K562 (cell line): ENCODE measurements around the gene HKDC1. TPM values are rescaled to one million over a fixed set of nuclear protein-coding genes. Genes with fewer than 3 reads are reported as not detected.

Source experiments
- FOXA3 ChIP-seq, 2 experiments: fragments of 450-650 bp in 1 of 2; sonication (generic) in 1 of 2; formaldehyde crosslinking; IDR thresholded peaks in 1 of 2; conservative IDR thresholded peaks in 1 of 2; 2 replicates each; pipeline versions ENCODE4 v1.4.0 to v1.8.0; 2020 to 2022; ENCODE audit warnings: mild to moderate bottlenecking in 2 of 2, missing genetic modification reagents in 1 of 2
- GATAD2A ChIP-seq: fragments of 450-650 bp; IDR thresholded peaks from 2 replicates; pipeline ENCODE4 v1.6.1; 2017
- MED1 ChIP-seq: sonication (generic); formaldehyde crosslinking; IDR thresholded peaks from 2 replicates; pipeline ENCODE4 v1.8.1; 2023; ENCODE audit warnings: missing genetic modification reagents, borderline replicate concordance
- MXI1 ChIP-seq: IDR thresholded peaks from 2 replicates; pipeline ENCODE4 v1.6.1; 2011; ENCODE audit warnings: low read depth, mild to moderate bottlenecking, improper control_type of control experiment, low read length
- NONO ChIP-seq, 2 experiments: fragments of 200-400 bp in 1 of 2; fragments of 450-650 bp in 1 of 2; formaldehyde crosslinking in 1 of 2; IDR thresholded peaks; 2 replicates each; pipeline ENCODE4 v1.6.1; 2017; ENCODE audit warnings: low read depth in 2 of 2, mild to moderate bottlenecking in 2 of 2, moderate library complexity in 2 of 2, low read length in 1 of 2
- PHTF2 ChIP-seq: fragments of 250-450 bp; sonication (Bioruptor Pico); IDR thresholded peaks from 2 replicates; pipeline ENCODE4 v1.5.0; 2021; ENCODE audit warnings: mild to moderate bottlenecking
- RAD51 ChIP-seq: fragments of 450-650 bp; IDR thresholded peaks from 2 replicates; pipeline ENCODE4 v1.7.1; 2016; ENCODE audit warnings: low read depth, mild to moderate bottlenecking, borderline replicate concordance
- SPI1 ChIP-seq: IDR thresholded peaks from 2 replicates; pipeline ENCODE4 v1.6.1; 2011; ENCODE audit warnings: low read depth, low read length, control low read depth, borderline replicate concordance
- TEAD4 ChIP-seq, 2 experiments: sonication (generic) in 1 of 2; formaldehyde crosslinking in 1 of 2; IDR thresholded peaks; 2 replicates each; pipeline versions ENCODE4 v1.6.1 to v1.8.0; 2012 to 2022; ENCODE audit warnings: borderline replicate concordance in 1 of 2, inconsistent platforms in 1 of 2, low read length in 1 of 2, mild to moderate bottlenecking in 1 of 2, missing genetic modification reagents in 1 of 2
- XRCC5 ChIP-seq: fragments of 200-400 bp; formaldehyde crosslinking; IDR thresholded peaks from 2 replicates; pipeline ENCODE4 v1.6.1; 2017; ENCODE audit warnings: low read depth, mild to moderate bottlenecking, low read length
- ZNF12 ChIP-seq: sonication (generic); formaldehyde crosslinking; IDR thresholded peaks from 2 replicates; pipeline ENCODE4 v1.4.0; 2020; ENCODE audit warnings: mild to moderate bottlenecking, missing genetic modification reagents
- ZNF239 ChIP-seq: fragments of 250-450 bp; sonication (Bioruptor Pico); IDR thresholded peaks from 2 replicates; pipeline ENCODE4 v1.4.0; 2020; ENCODE audit warnings: mild to moderate bottlenecking
- ZNF57 ChIP-seq: fragments of 450-650 bp; formaldehyde crosslinking; IDR thresholded peaks from 2 replicates; pipeline ENCODE4 v1.4.0; 2020; ENCODE audit warnings: mild to moderate bottlenecking, moderate library complexity
- polyA plus RNA-seq, 8 experiments: library from polyadenylated mRNA; depleted of rRNA in 4 of 8; stranded (reverse) in 5 of 8; unstranded in 3 of 8; fragments of >200 nt; fragmentation: Nextera tagmentation in 2 of 8; fragmentation: Illumina TruSeq in 1 of 8; extraction: Ambion mirVana in 2 of 8; extraction: Trizol in 1 of 8; gene quantifications; 2 replicates each; pipeline versions ENCODE4 v1.2.1 to v1.2.3, GENCODE V29; 2011 to 2014; ENCODE audit warnings: inconsistent platforms in 1 of 8, missing spikeins in 1 of 8
- total RNA-seq, 7 experiments: library from RNA; depleted of rRNA in 6 of 7; stranded (reverse); fragments of >200 nt in 6 of 7; fragmentation: Illumina TruSeq in 2 of 7; extraction: Trizol in 2 of 7; gene quantifications; 2 replicates each; pipeline versions ENCODE4 v1.2.1 to v1.2.3, GENCODE V29; 2011 to 2021; ENCODE audit warnings: low replicate concordance in 1 of 7
- TF ChIP-seq, protein P1 (sequence below), 2 experiments: IDR thresholded peaks; 2 replicates each; pipeline ENCODE4 v1.6.1; 2011; ENCODE audit warnings: borderline replicate concordance in 1 of 2, control low read depth in 1 of 2, low read depth in 1 of 2, low read length in 1 of 2, mild to moderate bottlenecking in 1 of 2, mixed read lengths in 1 of 2, moderate library complexity in 1 of 2; ENCODE audit not compliant: insufficient read depth in 1 of 2, insufficient read length in 1 of 2, poor library complexity in 1 of 2, severe bottlenecking in 1 of 2; ENCODE audit errors: extremely low read depth in 1 of 2
- TF ChIP-seq, protein P2 (sequence below): fragments of 450-650 bp; conservative IDR thresholded peaks from 2 replicates; pipeline ENCODE4 v1.6.1; 2016; ENCODE audit warnings: missing genetic modification characterization, low read depth, mild to moderate bottlenecking, missing compliant biosample characterization, moderate library complexity
- TF ChIP-seq, protein P3 (sequence below): fragments of 200-800 bp; sonication (Bioruptor generic); IDR thresholded peaks from 2 replicates; pipeline ENCODE4 v1.6.1; 2017; ENCODE audit warnings: missing genetic modification characterization, missing compliant biosample characterization
- TF ChIP-seq, protein P4 (sequence below): fragments of 450-650 bp; IDR thresholded peaks from 2 replicates; pipeline ENCODE4 v1.6.1; 2018; ENCODE audit not compliant: partially characterized antibody

HKDC1 gene
- total and polyA plus RNA-seq, 9 of the 15 experiments (the other 6 are each of a cell fraction or from before 2014, with no cell fraction given): 0.04 to 0.22 (median 0.11) TPM; not detected in 5

DNA sequence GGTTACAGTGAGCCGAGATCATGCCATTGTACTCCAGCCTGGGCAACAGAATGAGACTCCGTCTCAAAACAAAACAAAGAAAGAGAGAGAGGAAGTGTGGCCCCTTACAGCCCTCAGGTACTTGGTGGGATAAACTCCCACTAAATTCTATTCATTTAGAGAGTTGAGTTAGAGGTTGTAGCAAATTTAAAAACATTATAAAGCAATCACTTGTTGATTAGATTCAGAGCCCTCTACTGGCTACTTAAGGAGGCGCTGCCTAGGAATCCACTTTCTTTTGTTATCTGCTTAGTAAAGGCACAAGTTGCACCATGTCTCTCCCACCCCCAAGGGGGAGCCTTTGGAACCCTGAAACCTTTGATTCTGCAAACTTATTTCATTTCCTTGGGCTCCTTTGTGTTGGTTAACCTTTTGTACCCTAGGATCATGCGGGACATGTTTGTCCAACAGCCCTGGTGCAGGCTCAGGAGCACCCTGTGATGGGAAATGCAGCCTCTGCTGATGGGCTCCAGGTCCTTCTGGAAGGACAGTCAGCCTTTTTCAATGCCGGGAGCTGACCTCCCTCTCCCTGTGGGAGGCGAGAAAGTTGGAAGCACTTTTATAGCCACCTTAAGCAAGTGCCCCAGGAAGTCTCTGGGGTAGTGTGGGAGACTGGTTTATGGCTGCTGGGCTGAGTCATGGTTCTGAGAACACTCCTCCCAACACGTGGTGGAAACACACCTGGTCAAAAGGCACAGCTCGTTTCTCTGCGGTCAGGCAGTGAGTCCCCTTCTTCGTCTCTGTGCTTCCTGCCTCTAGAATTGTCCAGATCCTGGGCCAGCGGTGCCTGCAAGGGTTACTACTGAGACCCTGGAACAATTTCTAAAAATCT is 2.3 kb downstream of the HKDC1 start (continued):
- TF ChIP-seq, protein P1, sequence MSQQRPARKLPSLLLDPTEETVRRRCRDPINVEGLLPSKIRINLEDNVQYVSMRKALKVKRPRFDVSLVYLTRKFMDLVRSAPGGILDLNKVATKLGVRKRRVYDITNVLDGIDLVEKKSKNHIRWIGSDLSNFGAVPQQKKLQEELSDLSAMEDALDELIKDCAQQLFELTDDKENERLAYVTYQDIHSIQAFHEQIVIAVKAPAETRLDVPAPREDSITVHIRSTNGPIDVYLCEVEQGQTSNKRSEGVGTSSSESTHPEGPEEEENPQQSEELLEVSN (IDR thresholded peaks at IDR 0.05; ENCODE audit: borderline replicate concordance in 1 of 2, extremely low read depth in 1 of 2, insufficient read depth in 1 of 2, insufficient read length in 1 of 2, low read depth in 1 of 2, low read length in 1 of 2, poor library complexity in 1 of 2, severe bottlenecking in 1 of 2): peak; percentile 77 to 79
- peak; percentile 77 for TF ChIP-seq MXI1
- TF ChIP-seq TEAD4 (IDR thresholded peaks at IDR 0.05; ENCODE audit: low read length): peak; percentile 39; the same call in 1 of the 2 replicates
- TF ChIP-seq TEAD4 (CRISPR knock-in tag; IDR thresholded peaks at IDR 0.05; ENCODE audit: borderline replicate concordance): no peak
- TF ChIP-seq FOXA3 (CRISPR knock-in tag; conservative IDR thresholded peaks at IDR 0.05 in 1 of 2, IDR thresholded peaks at IDR 0.05 in 1 of 2): peak in 1 of 2 experiments; percentile 37; a peak in 1 of 4 replicates
- TF ChIP-seq NONO (IDR thresholded peaks at IDR 0.05; ENCODE audit: low read depth in 2 of 2, low read length in 1 of 2): no peak
- TF ChIP-seq XRCC5: no peak
- TF ChIP-seq RAD51: peak; percentile 78
- no peak for TF ChIP-seq ZNF57 (CRISPR knock-in tag)
- TF ChIP-seq, protein P2, sequence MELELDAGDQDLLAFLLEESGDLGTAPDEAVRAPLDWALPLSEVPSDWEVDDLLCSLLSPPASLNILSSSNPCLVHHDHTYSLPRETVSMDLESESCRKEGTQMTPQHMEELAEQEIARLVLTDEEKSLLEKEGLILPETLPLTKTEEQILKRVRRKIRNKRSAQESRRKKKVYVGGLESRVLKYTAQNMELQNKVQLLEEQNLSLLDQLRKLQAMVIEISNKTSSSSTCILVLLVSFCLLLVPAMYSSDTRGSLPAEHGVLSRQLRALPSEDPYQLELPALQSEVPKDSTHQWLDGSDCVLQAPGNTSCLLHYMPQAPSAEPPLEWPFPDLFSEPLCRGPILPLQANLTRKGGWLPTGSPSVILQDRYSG (tag): 0 out of 2 replicates have a peak, but pooled peaks have one; percentile 53
- peak; percentile 44; the same call in 1 of the 2 replicates for TF ChIP-seq ZNF239 (CRISPR knock-in tag)
- no peak for TF ChIP-seq MED1
- TF ChIP-seq, protein P3, sequence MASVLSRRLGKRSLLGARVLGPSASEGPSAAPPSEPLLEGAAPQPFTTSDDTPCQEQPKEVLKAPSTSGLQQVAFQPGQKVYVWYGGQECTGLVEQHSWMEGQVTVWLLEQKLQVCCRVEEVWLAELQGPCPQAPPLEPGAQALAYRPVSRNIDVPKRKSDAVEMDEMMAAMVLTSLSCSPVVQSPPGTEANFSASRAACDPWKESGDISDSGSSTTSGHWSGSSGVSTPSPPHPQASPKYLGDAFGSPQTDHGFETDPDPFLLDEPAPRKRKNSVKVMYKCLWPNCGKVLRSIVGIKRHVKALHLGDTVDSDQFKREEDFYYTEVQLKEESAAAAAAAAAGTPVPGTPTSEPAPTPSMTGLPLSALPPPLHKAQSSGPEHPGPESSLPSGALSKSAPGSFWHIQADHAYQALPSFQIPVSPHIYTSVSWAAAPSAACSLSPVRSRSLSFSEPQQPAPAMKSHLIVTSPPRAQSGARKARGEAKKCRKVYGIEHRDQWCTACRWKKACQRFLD (CRISPR knock-in tag): peak; percentile 44; the same call in 1 of the 2 replicates
- TF ChIP-seq ZNF12 (CRISPR knock-in tag): no peak
- TF ChIP-seq GATAD2A: peak; percentile 66; the same call in 1 of the 2 replicates
- TF ChIP-seq SPI1: no peak
- no peak for TF ChIP-seq PHTF2 (CRISPR knock-in tag)
- TF ChIP-seq, protein P4, sequence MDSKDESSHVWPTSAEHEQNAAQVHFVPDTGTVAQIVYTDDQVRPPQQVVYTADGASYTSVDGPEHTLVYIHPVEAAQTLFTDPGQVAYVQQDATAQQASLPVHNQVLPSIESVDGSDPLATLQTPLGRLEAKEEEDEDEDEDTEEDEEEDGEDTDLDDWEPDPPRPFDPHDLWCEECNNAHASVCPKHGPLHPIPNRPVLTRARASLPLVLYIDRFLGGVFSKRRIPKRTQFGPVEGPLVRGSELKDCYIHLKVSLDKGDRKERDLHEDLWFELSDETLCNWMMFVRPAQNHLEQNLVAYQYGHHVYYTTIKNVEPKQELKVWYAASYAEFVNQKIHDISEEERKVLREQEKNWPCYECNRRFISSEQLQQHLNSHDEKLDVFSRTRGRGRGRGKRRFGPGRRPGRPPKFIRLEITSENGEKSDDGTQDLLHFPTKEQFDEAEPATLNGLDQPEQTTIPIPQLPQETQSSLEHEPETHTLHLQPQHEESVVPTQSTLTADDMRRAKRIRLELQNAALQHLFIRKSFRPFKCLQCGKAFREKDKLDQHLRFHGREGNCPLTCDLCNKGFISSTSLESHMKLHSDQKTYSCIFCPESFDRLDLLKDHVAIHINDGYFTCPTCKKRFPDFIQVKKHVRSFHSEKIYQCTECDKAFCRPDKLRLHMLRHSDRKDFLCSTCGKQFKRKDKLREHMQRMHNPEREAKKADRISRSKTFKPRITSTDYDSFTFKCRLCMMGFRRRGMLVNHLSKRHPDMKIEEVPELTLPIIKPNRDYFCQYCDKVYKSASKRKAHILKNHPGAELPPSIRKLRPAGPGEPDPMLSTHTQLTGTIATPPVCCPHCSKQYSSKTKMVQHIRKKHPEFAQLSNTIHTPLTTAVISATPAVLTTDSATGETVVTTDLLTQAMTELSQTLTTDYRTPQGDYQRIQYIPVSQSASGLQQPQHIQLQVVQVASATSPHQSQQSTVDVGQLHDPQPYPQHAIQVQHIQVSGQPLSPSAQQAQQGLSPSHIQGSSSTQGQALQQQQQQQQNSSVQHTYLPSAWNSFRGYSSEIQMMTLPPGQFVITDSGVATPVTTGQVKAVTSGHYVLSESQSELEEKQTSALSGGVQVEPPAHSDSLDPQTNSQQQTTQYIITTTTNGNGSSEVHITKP: peak; percentile 48
